ENCODE results near the gene PSMA3. TPM values are rescaled to one million over a fixed set of nuclear protein-coding genes. Genes with fewer than 3 reads are reported as not detected.
A peak's percentile ranks its signal among the peaks of the same experiment; 100 is the strongest.

PSMA3 gene
- total RNA-seq, 2 experiments from 2014 or later, result 243 to 259 TPM

GRCh38 chr14:58294201-58294600 lies 49.6 kb downstream of the PSMA3 start:
- no peak overlapping the region for H3K4me3 Mint-ChIP-seq
- no peaks in the 10 kb centered on the region for H3K27me3 Mint-ChIP-seq
- DNase-seq, result no peak
- ChIA-PET CTCF (no interaction called here), POLR2A (interaction anchor here (0.7 kb wide), 1 partner anchor 44 kb away, joined by 3 read pairs; no protein-coding TSS in a partner anchor)
- H3K36me3 Mint-ChIP-seq (ENCODE audit: low read depth), result peaks cover 48% of the 10 kb centered on the region
- no peaks in the 10 kb centered on the region for H3K9me3 Mint-ChIP-seq
- peaks cover 50% of the 10 kb centered on the region for H3K4me1 Mint-ChIP-seq
- H3K27ac Mint-ChIP-seq, result no peak overlapping the region

GRCh38 chr14:58296726-58297125 lies 52.1 kb downstream of the PSMA3 start:
- DNase-seq, result no peak
- Mint-ChIP-seq H3K27ac (no peak overlapping the region), H3K4me3 (no peak overlapping the region), H3K27me3 (no peaks in the 10 kb centered on the region), H3K9me3 (no peaks in the 10 kb centered on the region), H3K36me3 (ENCODE audit: low read depth) (peaks cover 41% of the 10 kb centered on the region), H3K4me1 (peaks cover 54% of the 10 kb centered on the region)
- CTCF ChIA-PET, result interaction anchor here (2.3 kb wide), 1 partner anchor 99 kb away, joined by 16 read pairs; the partner anchor contains the start of gene TOMM20L
- POLR2A ChIA-PET, result interaction anchor here (1.6 to 4.4 kb wide), 6 partner anchors 8 to 130 kb away, joined by 8 to 105 read pairs (median 40); partner anchors contain the start of genes ACTR10, KIAA0586, PSMA3 and TIMM9

- no peaks in the 10 kb centered on the region for H3K9me3 Mint-ChIP-seq
- H3K4me3 Mint-ChIP-seq, result no peak overlapping the region
- peaks cover 44% of the 10 kb centered on the region for H3K36me3 Mint-ChIP-seq (ENCODE audit: low read depth)
- ChIA-PET CTCF (interaction anchor here (1.0 to 2.3 kb wide), 4 partner anchors 11 to 99 kb away, joined by 4 to 16 read pairs (median 6); partner anchors contain the start of gene TOMM20L), POLR2A (interaction anchor here (1.2 to 4.4 kb wide), 17 partner anchors 8 to 1187 kb away, joined by 4 to 105 read pairs (median 8); partner anchors contain the start of genes ACTR10, AP5M1, EXOC5 and JKAMP)
- peaks cover 52% of the 10 kb centered on the region for H3K4me1 Mint-ChIP-seq
- no peaks in the 10 kb centered on the region for H3K27me3 Mint-ChIP-seq
- H3K27ac Mint-ChIP-seq, result no peak overlapping the region
- no peak for DNase-seq
Observed at GRCh38 chr14:58297412-58297761, 52.7 kb downstream of the PSMA3 start.

DNA sequence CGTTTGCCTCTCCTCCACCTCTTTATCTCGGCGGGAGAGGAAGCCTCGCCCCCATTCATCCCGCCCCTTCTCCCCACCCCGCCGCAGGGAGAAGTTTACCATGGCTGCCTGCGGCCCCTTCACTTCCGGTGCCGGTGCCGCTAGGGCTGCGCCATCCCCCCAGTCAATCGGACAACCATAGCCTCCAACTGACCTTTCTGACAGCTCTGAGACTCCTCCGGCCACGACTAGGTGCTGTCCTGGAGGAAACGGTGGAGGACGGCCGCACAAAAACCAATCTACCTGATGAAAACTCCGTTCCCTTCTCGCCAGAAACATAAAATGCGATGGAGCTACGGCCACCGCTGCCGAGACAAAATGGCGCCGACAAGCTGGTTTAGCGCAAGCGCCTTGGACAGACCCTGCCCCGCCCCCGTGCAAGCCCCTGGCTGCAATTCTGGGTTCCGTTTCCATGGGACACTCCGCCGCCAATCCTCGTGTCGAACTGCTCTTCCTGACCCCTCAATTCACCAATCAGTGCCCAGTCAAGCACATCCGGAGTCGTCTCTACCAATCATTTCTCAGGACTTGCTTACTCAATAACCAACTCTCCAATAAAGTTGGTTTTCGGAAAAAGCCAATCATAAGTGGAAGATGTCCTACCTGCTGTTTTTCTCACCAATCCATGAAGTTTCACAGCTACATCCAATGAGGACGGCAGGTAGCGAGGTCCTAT lies 53.3 kb downstream of the PSMA3 start:
- Mint-ChIP-seq H3K27me3 (no peaks in the 10 kb centered on the region), H3K4me3 (no peak overlapping the region), H3K9me3 (no peaks in the 10 kb centered on the region), H3K4me1 (peaks cover 47% of the 10 kb centered on the region), H3K36me3 (ENCODE audit: low read depth) (peaks cover 43% of the 10 kb centered on the region), H3K27ac (no peak overlapping the region)
- POLR2A ChIA-PET, result interaction anchor here (0.6 to 4.4 kb wide), 35 partner anchors 9 to 1186 kb away, joined by 3 to 105 read pairs (median 6); partner anchors contain the start of genes ACTR10, AP5M1, ARMH4 and EXOC5
- CTCF ChIA-PET, result interaction anchor here (0.8 to 2.3 kb wide), 10 partner anchors 9 to 128 kb away, joined by 3 to 16 read pairs (median 4); partner anchors contain the start of genes ACTR10, PSMA3 and TOMM20L
- peak; percentile 98 for DNase-seq

DNA sequence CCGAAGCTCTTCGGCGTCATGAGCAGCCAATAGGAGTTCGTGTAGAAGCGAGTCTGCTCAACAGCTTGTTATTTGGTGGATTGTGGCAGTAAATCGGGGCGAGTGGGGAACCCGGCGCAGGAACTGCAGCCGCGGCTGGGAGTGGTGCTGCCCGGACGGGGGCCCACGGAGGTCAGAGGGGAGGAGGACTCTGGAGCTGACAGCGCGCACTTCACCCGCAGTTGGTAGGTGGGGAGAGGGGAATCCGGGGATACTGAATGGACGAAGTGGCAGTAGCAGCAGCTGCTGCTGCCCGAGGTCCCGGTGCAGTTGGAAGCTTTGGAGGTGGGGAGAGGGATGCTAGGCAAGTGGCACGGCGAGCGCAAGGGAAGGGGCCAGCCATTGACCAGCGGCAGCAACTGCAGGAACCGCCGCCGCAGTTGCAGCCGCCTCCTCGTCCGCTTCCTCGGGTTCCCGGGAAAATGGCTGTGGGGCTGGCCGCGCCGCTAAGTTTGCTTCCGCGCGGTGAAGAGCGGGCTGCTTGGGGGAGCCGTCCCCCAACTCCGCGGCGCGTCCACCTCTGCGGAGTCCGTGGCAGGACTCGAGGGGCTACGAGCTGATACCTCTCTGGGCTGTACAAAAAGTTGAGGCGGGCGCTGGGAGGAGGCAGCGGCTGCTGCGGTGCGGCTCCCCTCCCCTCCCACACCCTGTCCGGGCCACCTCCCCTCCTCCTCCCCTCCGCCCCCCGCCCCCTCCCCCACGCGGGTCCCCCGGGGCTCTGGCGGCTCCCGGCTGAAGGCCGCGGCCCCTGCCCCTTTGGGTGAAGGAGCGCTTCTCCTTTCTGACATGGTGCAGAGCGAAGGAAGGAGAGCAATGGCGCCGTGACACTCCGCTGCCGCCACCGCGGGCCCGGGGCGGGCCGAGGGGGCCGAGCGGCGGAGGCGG lies 54.1 kb downstream of the PSMA3 start, which contains the start of gene ARID4A:
Gene ARID4A (plus strand): TSS at position 79 of the 924 bp plus-strand sequence. CDS start 1,300 bp downstream, outside the sequence.
- H3K4me3 Mint-ChIP-seq, result peak within 1 kb of the TSS; percentile 93
- no peaks in the 10 kb centered on the region for H3K27me3 Mint-ChIP-seq
- H3K4me1 Mint-ChIP-seq, result peaks cover 45% of the 10 kb centered on the region
- peaks cover 41% of the 10 kb centered on the region for H3K36me3 Mint-ChIP-seq (ENCODE audit: low read depth)
- H3K27ac Mint-ChIP-seq, result no peak within 1 kb of the TSS
- H3K9me3 Mint-ChIP-seq, result no peaks in the 10 kb centered on the region
- DNase-seq, result peak; percentile 89
- ChIA-PET CTCF (interaction anchor here (0.8 to 2.3 kb wide), 11 partner anchors 10 to 128 kb away, joined by 3 to 16 read pairs (median 4); partner anchors contain the start of genes ACTR10, PSMA3 and TOMM20L), POLR2A (interaction anchor here (0.6 to 4.4 kb wide), 42 partner anchors 8 to 1185 kb away, joined by 3 to 105 read pairs (median 5); partner anchors contain the start of genes ACTR10, AP5M1, ARMH4 and EXOC5)

- Mint-ChIP-seq H3K27me3 (no peaks in the 10 kb centered on the region), H3K36me3 (ENCODE audit: low read depth) (peaks cover 32% of the 10 kb centered on the region), H3K4me3 (peak overlapping the region; percentile 93), H3K9me3 (no peaks in the 10 kb centered on the region), H3K27ac (peak overlapping the region; percentile 88), H3K4me1 (peaks cover 36% of the 10 kb centered on the region)
- DNase-seq, result peak; percentile 19
- ChIA-PET POLR2A (interaction anchor here (0.6 to 4.4 kb wide), 18 partner anchors 7 to 128 kb away, joined by 3 to 105 read pairs (median 8); partner anchors contain the start of genes KIAA0586, PSMA3, TIMM9 and TOMM20L), CTCF (interaction anchor here (1.2 kb wide), 1 partner anchor 53 kb away, joined by 3 read pairs; no protein-coding TSS in a partner anchor)
Observed at GRCh38 chr14:58299401-58300330, 55.0 kb downstream of the PSMA3 start.

DNA sequence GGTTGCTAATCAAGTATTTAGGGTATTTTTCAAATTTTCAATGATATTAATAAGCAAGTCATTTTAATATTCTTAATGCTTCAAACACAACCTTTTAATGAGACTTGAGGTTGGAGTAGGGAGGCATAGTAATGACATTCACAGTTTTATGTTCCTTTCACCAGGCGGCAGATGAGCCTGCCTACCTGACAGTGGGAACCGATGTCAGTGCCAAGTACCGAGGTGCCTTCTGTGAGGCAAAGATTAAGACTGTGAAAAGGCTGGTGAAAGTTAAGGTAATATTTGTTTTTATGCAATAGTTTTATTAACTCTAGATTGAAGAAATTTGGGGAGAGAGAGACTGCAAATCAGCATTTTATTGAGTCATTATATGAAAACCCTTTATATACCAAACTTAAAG lies 56.8 kb downstream of the PSMA3 start:
- Mint-ChIP-seq H3K4me3 (no peak overlapping the region), H3K27ac (no peak overlapping the region), H3K36me3 (ENCODE audit: low read depth) (peaks cover 38% of the 10 kb centered on the region), H3K27me3 (no peaks in the 10 kb centered on the region), H3K4me1 (peaks cover 28% of the 10 kb centered on the region), H3K9me3 (no peaks in the 10 kb centered on the region)
- DNase-seq, result no peak
- POLR2A ChIA-PET, result no interaction called here
- CTCF ChIA-PET, result no interaction called here

DNA sequence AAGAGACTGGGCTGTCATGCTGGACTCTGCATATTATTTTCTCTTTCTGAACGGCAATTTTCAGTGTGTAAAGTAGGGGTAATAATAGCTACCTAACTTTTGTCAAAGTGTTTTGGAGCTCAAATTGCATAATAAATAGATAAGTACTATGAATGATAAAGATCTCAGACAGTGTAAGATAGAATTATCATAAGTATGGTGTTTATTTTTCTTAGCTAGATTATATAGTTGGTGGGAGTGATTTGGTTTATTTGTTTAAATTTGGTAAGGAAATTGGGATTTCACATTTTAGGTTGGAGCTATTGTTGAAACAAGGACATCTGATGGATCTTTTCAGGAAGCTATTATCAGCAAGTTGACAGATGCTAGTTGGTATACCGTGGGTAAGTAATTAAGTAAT lies 61.1 kb downstream of the PSMA3 start:
- Mint-ChIP-seq H3K4me3 (no peak overlapping the region), H3K36me3 (ENCODE audit: low read depth) (peaks cover 57% of the 10 kb centered on the region), H3K27me3 (no peaks in the 10 kb centered on the region), H3K27ac (no peak overlapping the region), H3K9me3 (no peaks in the 10 kb centered on the region), H3K4me1 (peaks cover 18% of the 10 kb centered on the region)
- no peak for DNase-seq
- ChIA-PET CTCF (interaction anchor here (1.2 kb wide), 1 partner anchor 61 kb away, joined by 3 read pairs; the partner anchor contains the start of gene PSMA3), POLR2A (interaction anchor here (1.2 to 3.2 kb wide), 2 partner anchors 7 to 61 kb away, joined by 5 to 18 read pairs; partner anchors contain the start of genes ARID4A and PSMA3)

GRCh38 chr14:58307597-58308316 lies 63.1 kb downstream of the PSMA3 start:
- no peak for DNase-seq
- ChIA-PET CTCF (no interaction called here), POLR2A (interaction anchor here (0.6 to 3.2 kb wide), 4 partner anchors 9 to 84 kb away, joined by 3 to 18 read pairs (median 3); partner anchors contain the start of gene ARID4A)
- Mint-ChIP-seq H3K36me3 (ENCODE audit: low read depth) (peaks cover 52% of the 10 kb centered on the region), H3K9me3 (no peaks in the 10 kb centered on the region), H3K27me3 (no peaks in the 10 kb centered on the region), H3K27ac (no peak overlapping the region), H3K4me3 (no peak overlapping the region), H3K4me1 (peaks cover 13% of the 10 kb centered on the region)

DNA sequence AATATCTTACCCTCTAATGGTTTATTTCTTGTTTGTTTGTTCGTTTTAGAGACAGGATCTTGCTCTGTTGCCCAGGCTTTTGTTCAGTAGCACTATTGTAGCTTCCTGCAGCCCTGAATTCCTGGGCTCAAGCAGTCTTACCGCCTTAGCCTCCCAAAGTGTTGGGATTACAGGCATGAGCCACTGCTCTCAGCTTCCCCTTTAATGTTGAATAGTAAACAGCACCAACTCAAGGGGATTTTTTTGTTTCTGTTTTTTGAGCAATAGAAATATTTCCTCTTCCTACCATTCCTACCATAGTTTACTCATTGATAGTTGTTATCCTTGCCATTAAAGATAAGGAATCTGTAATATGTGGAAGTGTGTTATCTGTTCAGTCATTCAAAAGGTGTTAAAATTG lies 64.4 kb downstream of the PSMA3 start:
- Mint-ChIP-seq H3K27ac (no peak overlapping the region), H3K9me3 (no peaks in the 10 kb centered on the region), H3K27me3 (no peaks in the 10 kb centered on the region), H3K4me3 (no peak overlapping the region), H3K36me3 (ENCODE audit: low read depth) (peaks cover 47% of the 10 kb centered on the region), H3K4me1 (peaks cover 9% of the 10 kb centered on the region)
- CTCF ChIA-PET, result no interaction called here
- POLR2A ChIA-PET, result no interaction called here
- no peak for DNase-seq

DNA sequence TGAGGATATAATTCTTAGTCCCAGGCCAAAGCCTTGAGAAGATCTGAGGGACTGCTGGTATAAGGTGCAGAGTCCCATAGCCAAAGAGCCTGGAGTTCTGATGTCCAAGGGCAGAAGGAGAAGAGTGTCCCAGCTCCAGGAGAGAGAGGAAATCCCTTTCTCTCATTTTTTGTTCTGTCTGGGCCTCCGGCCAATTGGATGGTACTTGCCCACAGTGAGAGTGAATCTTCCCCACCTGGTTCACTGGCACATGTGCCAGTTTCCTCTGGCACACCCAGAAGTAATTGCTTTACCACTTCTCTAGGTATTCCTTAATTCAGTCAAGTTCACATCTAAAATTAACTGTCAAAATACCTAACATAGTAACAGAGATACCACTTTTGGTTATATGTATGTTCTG lies 69.1 kb downstream of the PSMA3 start:
- CTCF ChIA-PET, result interaction anchor here (1.0 kb wide), 1 partner anchor 82 kb away, joined by 3 read pairs; the partner anchor contains the start of gene TOMM20L
- H3K9me3 Mint-ChIP-seq, result no peaks in the 10 kb centered on the region

More for the DNA sequence above, 69.1 kb downstream of the PSMA3 start:
- H3K27ac Mint-ChIP-seq, result no peak overlapping the region
- DNase-seq, result no peak
- no peaks in the 10 kb centered on the region for H3K27me3 Mint-ChIP-seq
- H3K36me3 Mint-ChIP-seq (ENCODE audit: low read depth), result peaks cover 38% of the 10 kb centered on the region
- H3K4me3 Mint-ChIP-seq, result no peak overlapping the region
- H3K4me1 Mint-ChIP-seq, result peaks cover 1% of the 10 kb centered on the region
- POLR2A ChIA-PET, result interaction anchor here (0.7 to 4.4 kb wide), 3 partner anchors 9 to 55 kb away, joined by 3 to 27 read pairs (median 3); partner anchors contain the start of gene ARID4A

Data from activated CD4-positive, alpha-beta memory T cell treated with anti-CD3 and anti-CD28 coated beads, Interleukin-2, amount 10 ng/mL, durations not matched to agents 7 days and 5 days (primary cell).